ACHN (cell line): ENCODE results near the gene FSCN2.

Experiments
- DNase-seq: peaks from one replicate; pipeline ENCODE4 v3.0.0-alpha.2; 2015
- in situ Hi-C: cut with HindIII; loops from 2 replicates; pipeline ENCODE4 v1.10.0; 2017; ENCODE audit warnings: low sequenced_read_pairs, low pct_ligation_motif_present, low pct_unique_long_range_greater_than_20kb

FSCN2 gene

DNA sequence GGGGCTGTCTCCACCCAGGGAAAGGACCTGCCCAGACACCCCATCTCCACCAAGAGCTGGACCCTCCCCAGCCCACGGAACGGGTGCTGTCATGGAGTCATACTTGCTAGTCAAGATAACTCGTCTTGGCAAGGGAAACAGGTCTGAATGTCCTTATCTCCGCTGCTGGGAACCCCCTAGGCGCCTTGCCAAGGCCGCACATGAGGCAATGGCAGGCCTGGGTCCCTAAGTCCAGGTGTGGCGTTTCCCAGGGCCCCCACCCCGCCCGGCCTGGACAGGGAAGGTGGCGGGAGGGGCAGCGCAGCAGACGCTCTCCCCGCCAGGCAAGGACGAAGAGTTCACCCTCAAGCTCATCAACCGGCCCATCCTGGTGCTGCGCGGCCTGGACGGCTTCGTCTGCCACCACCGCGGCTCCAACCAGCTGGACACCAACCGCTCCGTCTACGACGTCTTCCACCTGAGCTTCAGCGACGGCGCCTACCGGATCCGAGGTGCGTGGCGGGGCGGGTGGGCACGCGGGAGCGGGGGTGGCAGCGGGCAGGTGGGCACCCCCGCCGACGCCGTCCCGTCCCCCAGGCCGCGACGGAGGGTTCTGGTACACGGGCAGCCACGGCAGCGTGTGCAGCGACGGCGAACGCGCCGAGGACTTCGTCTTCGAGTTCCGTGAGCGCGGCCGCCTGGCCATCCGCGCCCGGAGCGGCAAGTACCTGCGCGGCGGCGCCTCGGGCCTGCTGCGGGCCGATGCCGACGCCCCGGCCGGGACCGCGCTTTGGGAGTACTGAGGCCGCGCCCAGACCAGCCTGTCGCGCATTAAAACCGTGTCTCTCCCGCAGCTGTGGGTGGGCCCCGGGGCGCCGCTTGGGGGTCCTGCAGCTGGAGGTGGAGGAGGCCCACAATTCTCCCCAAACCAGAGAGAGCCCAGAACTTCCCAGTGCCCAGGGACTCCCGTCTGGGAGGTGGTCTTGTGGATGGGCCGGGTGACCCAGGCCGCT lies 8.4 kb downstream of the FSCN2 start:
- in situ Hi-C loops, result no loop called here
- DNase-seq, result no peak

DNA sequence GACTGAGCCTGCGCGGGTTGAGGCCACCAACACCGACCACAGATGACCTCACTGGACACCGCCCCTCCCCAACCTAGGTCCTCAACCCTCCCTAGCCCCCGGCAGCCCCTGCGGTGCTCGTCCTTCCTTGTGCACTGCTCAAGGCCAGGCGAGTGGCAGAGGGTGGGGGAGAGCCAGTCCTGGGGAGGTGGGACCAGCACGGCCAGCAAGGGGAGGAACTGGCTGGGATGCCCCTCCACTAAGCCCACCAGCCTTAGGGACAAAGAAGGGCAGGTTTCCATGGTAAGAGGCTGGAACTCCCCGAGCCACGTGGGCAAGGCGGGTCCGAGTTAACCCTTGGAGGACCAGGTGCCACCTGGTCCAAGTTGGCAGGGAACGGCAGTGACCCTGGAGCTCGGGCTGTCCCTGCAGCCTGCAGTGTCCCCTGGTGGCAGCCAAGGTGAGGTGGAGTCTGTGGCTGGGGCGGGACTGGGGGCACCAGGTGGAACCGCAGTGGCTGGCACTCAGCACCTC lies 9.2 kb downstream of the FSCN2 start:
- in situ Hi-C loops, result no loop called here
- DNase-seq, result peak; percentile 36

DNA sequence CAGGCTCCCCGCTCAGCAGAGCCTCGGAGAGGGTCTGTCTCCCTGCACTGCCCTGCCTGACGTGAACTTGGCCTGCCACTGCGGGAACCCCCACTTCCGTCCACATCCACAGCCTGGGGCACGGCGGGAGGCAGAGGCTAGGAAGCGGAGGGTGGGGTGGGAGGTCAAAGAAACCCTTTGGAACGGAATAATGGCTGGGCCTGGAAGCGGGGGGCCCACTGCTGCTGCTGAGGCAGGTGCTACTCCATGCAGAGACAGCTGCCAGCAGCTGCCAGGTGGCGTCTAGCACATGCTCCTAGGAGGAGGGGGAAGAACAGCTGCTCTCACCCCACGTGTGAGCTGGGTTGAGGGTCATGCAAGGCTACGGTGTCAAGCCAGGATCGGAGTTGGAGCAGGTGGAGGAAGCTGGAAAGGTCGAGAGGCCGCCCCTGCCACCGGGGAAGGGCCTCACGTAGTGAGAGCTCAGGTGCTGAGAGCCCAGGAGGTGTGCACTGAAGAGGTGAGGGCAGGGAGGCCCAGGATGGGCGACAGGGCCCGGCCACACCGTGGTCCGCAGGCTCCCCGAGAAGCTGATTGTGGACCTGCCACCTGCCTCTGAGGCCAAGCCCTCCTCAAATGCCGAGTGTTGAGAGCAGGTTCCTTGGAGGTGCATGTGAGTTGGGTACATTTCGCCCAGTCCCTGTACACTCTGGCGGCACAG lies 9.8 kb downstream of the FSCN2 start:
- no peak for DNase-seq
- in situ Hi-C loops, result no loop called here

DNA sequence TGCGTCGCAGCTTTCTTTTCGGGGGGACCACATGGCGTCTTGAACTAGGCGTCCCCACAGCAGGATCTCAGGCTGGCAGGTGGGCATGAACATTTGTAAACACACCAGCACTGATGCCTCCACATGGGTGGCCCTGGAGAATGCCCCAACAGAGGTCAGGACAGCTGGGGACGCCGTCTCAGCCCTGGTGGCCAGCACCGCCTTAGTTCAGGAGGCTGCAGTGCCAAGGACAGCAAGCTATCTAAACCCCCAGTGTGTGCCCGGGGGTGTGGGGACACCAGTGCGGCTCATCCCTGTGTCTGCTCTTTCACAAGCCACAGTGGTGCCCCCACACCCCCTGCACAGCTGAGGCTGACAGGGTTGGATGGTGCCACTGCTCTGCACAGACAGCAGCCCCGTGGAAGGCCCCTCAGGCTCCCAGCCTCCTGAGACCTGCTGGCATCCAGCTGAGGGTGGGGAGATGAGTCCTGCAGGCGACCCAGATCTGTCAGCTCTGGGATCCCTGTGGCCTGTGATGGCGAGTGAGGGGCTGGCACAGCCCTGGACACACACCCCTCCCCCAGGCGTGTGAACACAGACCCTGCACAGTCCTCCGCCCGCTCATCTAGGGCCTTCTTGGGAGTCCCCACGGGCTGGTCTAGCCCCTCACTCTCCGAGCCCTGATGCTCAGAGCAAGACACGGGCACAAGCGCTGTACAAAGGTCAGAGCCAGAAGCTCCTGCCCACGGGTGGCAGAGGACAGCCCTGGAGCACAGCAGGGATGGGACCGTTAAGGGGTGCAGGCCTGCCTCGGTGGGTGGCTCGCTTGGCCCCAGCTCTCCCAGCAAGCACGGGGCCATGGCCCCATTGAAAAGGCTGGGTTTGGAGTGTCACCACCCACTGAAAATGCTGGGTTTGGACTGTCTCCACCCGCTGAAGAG lies 10.7 kb downstream of the FSCN2 start:
- in situ Hi-C loops, result no loop called here
- DNase-seq, result no peak

DNA sequence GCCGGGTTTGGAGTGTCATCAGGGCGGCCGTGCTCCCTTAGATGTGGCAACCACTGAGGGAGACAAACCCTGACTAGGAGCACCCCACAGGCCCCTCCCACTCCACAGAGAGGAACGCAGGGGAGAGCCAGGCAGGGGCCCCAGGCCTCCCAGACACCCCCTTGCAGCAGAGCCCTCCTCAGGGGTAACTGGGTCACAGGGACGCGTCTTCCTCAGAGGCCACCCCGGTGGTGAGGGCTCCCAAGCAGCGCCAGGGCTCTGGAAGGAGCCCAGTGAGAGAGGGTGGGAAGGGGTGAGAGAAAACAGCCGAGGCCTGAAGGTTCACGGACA lies 11.4 kb downstream of the FSCN2 start:
- DNase-seq, result no peak
- in situ Hi-C loops, result no loop called here

DNA sequence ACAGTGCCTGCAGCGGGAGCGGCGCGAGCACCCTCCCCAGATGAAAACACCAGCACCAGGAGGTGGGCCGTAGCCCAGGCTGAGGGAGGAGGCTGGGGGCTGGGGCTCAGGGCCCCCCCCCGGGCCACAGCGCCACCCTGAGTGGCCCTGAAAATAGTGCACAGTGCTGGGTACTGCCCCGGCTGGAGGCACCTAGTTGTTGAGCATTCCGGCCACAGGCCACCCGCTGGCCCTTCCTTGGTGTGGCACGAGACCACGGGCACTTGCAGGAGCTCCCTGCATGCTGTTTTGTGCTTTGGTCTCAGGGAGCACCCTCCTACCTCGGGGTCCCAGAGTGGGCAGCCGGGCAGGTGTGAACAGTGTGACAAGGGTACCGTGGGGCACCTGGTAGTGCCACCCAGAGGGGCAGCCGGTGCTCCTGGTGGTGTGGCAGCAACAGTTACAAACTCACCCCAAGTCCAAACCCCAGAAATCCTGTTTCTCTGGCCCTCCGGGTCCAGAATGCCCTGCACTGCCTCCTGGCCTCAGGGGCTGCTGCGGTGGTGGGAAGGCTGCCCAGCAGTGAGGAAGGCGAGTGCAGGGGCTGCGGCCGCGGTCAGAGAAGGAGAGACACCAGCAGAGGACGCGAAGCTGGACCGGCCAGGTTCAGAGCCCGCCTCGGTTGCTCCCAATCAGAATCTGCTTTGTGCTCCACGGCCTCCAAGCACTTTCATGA lies 11.9 kb downstream of the FSCN2 start:
- in situ Hi-C loops, result no loop called here
- no peak for DNase-seq

DNA sequence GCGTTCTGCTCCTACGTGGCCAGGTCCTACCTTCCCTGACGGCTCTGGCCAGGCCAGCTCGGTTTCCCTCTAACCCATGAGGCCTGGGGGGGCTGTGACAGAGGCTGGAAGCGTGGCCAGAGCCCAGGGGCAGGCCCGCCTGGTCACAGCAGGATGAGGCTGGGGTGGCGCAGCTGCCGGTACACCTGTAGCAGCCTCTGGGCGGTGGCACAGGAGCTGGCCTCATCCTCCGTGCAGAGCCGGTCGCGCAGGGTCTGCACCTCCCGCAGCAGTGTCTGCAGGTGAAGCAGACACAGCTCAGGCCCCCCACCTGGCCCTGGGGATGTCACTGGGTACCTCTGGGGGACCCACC lies 12.5 kb downstream of the FSCN2 start:
- DNase-seq, result no peak
- in situ Hi-C loops, result no loop called here

DNA sequence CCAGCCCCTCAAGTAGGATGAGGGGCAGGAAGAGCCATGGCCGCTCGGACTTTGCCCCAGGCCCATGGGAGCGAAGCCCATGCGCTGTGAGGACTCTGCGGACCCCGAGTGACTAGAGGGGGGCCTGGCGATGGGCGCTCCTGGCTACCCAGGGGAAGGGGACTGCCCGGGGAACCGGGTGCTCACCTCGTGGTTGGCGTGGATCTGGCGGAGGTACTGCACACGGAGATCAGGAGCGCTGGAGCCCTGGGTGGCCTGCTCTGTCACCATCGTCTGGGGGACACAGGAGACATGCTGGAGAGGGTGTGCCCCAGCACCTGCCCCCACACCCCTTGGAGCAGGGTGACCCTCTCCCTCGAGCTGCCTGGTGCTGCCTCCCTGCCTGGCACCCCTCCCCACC lies 12.9 kb downstream of the FSCN2 start:
- no peak for DNase-seq
- in situ Hi-C loops, result no loop called here

DNA sequence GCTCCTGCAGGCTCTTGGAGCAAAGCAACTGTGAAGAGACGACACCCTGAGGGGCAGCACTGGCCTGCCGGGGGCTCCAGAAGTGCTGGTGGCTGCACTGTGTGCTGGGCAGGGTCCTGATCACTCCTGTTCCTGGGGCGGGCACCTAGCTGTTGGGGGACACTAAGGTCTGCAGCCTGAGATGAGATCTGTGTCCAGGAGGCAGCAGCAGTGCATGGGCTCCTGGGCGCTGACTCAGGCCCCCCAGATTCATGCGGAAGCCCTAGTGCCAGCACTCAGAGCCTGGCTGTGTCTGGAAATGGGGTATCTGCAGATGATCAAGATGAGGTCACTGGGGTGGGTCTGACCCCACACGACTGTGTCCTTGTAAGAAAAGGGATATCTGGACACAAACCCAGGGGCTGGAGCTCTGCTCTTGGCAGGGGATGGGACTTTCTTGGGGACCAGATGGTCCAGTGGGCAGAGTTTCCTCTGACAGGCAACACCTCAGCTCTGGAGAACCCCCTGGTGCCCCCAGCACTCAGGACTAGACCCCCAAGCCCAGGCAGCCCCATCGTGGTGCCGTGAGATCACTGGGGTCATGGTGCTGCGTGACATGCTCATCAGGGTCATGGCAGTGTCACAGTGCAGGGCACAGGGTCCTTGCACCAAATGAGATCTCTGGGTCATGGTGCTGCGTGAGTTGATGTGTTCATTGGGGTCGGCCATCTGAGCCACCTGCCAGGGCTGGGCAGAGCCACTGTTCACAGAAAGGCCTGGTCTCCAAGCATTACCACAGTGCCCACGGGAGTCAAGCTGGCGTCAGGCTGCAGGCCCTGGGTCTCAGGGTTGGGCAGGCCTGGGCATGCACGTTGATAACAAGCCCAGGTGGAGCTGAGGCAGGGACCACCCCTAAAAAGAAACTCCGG lies 14.5 kb downstream of the FSCN2 start:
- in situ Hi-C loops, result no loop called here
- no peak for DNase-seq

DNA sequence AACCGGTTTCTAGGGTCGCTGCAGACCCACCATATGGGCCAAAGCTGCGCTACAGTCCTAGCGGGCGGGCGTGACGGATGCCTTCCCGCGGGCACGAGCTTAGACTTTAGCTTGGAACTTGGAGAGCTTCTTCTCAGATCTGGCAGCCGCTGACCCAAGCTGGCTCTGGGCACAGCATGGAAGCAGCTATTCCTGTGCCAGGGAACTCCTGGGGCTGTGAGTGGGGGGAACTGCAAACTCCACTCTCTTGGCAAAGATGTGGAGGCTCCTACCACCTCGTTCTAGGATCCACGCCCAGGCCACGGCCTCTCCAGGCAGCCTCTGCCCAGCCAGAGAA lies 15.1 kb downstream of the FSCN2 start:
- in situ Hi-C loops, result no loop called here
- no peak for DNase-seq

DNA sequence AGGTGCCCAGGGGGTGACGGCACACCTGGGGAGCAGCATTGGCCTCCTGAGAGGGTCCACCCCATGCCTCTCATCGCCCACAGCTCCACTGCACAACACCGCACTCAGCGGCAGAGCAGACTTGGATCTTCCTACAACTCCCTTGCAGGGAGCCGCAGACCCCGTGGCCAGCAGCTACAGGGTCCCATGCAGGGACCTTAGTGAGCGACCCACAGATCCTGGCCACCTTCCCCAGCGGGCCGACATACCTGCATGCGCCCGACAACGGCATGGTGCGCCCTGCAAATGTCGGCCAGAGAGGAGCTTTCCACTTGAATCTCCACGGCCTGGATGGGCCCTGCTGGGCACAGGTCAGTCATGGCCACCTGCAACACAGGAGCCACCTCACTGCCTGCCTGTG lies 15.6 kb downstream of the FSCN2 start:
- DNase-seq, result no peak
- in situ Hi-C loops, result no loop called here

DNA sequence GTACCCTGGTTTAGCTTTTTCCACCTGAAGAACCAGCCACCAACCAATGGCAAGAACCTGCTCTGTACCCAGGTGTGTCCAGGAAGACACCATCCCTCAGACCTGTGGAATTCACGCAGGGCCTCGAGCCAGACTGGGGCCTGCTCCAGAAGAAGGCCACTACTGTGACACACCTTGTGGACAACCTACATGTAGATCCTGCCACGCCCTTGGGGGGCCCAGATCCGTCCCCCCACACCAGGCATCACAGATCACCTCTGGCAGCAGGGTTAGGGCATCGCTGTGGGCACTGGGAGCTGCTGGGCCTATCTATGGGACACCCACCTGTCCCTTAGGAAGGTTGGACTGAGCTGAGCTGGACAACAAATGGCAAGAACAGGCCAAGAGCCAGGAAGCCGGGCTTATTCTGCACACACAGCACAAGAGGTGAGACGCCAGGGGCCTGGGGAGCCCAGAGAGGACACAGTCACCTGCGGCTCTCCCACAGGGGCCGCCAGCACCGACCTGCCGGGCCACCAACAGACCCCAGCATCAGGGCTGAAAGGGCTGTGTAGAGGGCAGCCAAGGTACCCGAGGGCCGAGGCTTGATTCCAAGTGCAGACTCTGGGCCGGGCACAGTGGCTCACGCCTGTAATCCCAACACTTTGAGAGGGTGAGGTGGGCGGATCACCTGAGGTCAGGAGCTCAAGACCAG lies 16.3 kb downstream of the FSCN2 start:
- in situ Hi-C loops, result no loop called here
- DNase-seq, result no peak

DNA sequence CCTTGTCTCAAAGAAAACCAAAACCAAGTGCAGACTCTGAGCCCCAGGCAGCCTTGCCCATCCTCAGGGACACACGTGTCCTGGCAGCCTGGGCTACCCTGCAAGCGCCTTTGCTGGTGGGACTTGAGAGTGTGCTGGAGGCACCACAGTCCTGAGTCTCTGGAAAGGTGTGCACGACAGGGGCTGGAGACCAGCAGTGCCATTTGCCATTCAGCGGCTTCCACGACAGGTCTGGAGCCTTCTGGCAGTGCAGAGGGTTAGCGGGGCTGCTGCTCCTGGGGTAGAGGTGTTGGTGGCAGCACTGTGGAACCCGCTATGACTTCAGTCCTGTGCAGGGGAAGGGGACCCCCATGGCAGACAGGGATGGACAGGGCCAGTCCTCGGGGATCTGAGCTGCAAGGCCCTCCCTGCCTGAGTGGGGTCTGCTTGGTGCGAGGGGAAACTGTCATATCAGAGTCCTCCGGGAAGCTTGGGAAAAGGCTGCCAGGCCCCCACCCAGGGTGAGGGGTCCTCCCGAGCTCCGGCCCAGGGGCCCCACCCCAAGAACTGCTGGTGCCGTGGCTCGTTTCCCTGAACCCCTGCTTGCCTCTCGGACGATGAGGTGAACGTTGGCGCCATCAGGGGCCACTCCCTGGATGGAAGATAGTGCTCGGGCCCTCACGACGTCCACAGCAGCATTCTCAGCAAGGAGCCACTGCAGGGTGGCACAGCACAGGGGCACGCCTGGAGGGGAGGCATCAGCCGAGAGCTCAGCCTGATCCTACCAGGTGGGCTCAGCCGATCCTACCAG lies 17.2 kb downstream of the FSCN2 start:
- DNase-seq, result no peak
- in situ Hi-C loops, result no loop called here

DNA sequence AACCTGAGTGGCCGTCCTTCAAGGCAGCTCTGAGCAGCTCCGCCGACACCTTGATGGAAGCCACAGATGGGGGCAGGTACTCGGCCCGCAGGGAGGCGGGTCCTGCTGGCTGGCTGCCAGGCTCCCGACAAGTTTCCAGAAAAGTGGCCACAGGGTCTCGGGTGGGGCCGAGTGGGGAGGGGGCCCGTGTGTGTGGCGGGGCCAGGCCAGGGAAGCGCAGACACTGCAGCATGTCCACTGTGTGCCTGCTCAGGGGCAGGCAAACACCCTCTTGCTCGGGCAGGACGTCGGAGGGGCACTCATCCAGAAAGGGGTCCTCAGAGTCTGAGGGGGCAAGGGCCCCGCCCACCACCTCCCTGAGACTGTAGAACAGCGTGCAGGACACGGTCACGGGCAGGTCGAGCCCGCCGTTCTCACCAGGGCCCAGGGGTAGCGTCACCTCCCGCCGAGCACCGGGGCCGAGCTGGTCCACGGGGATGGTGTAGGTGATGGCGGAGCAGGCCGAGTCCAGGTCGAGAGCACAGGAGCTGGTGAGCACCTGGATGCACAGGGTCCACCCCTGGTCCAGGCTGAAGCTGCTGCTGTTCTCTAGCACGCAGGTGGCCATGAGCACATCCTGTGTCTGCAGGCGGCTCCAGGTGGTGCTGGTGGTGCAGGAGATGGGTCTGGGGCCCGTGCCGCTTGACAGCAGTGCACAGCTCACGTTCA lies 18.9 kb downstream of the FSCN2 start:
- DNase-seq, result no peak

DNA sequence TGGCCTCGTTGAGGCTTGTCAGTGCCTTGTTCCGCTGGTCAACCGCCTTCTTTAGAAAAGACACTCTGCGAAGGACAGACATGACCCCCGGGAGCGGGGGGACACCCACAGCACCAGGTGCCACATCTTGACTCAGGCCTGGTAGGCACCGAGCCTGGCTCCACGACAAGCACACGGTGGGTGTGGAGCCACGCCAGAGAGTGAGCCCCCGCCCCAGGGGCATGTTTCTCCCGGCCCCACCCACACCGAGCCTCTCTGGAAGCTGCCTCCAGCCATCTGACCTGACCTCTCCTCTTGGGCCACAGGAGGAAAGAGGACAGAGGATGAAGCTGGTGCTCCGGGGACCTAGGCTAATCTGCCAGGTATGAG lies 19.4 kb downstream of the FSCN2 start:
- DNase-seq, result no peak
- in situ Hi-C loops, result no loop called here

More for the DNA sequence above, 18.9 kb downstream of the FSCN2 start:
- in situ Hi-C loops, result no loop called here
